Endothelial cell of umbilical vein (primary cell): ENCODE measurements around the gene CEACAM1. TPM values are rescaled to one million over a fixed set of nuclear protein-coding genes. Genes with fewer than 3 reads are reported as not detected.

ENCODE experiments used
- BruUV-seq: library from RNA; stranded (reverse); fragments of 400-500 nt; replicated peaks from 2 replicates; lab custom pipeline; 2021; lab: Mats Ljungman, UMichigan
- CTCF ChIA-PET: fragments of 300-600, 350-600 bp; sonication (Branson Sonifier 250); formaldehyde crosslinking; loops from one replicate; lab custom pipeline; 2021; ENCODE audit warnings: antibody characterized with exemption, inconsistent platforms; lab: Charles Lee
- POLR2A ChIA-PET: fragments of 300-600, 350-600 bp; sonication (Branson Sonifier 250); formaldehyde crosslinking; loops from one replicate; lab custom pipeline; 2021; ENCODE audit warnings: antibody characterized with exemption, inconsistent platforms; lab: Charles Lee
- DNase-seq: peaks from one replicate; pipeline ENCODE4 v3.0.0-alpha.2; 2011; ENCODE audit warnings: low read depth, low spot score
- FAIRE-seq: peaks from 2 replicates; lab custom pipeline; 2011; peaks lifted over from hg19 to GRCh38; lab: Jason Lieb, UNC
- H2AFZ ChIP-seq: 2 replicates; pipeline ENCODE4 v1.6.0; 2012; ENCODE audit warnings: low read depth, low read length, control low read depth, inconsistent platforms
- H3K27ac ChIP-seq: 2 replicates; pipeline ENCODE4 v1.5.1; 2011; ENCODE audit warnings: low read depth, mild to moderate bottlenecking, control low read depth, low read length, moderate library complexity; ENCODE audit not compliant: insufficient read depth
- H3K27me3 ChIP-seq, 2 experiments: 2 replicates each; pipeline versions ENCODE4 v1.6.0 to v1.6.1; 2011; ENCODE audit warnings: low read length in 2 of 2, mixed read lengths in 1 of 2; ENCODE audit not compliant: control insufficient read depth in 2 of 2, insufficient read depth in 2 of 2
- H3K36me3 ChIP-seq, 2 experiments: 2 replicates in 1 of 2; 3 replicates in 1 of 2; pipeline ENCODE4 v1.5.1; 2011; ENCODE audit warnings: low read length in 2 of 2, mild to moderate bottlenecking in 1 of 2, moderate library complexity in 1 of 2; ENCODE audit not compliant: control insufficient read depth in 2 of 2, insufficient read depth in 2 of 2; ENCODE audit errors: extremely low read depth in 1 of 2
- H3K4me1 ChIP-seq: 3 replicates; pipeline ENCODE4 v1.5.1; 2011; ENCODE audit warnings: mild to moderate bottlenecking, low read length; ENCODE audit not compliant: control insufficient read depth, insufficient read depth; ENCODE audit errors: extremely low read depth
- H3K4me2 ChIP-seq: 2 replicates; pipeline ENCODE4 v1.6.1; 2011; ENCODE audit warnings: low read length, control low read depth, mixed read lengths; ENCODE audit not compliant: insufficient read depth
- H3K4me3 ChIP-seq, 3 experiments: fragments of 200-600 bp in 1 of 3; sonication (generic), shearing (Covaris generic) in 1 of 3; replicated peaks in 1 of 3; 2 replicates each; pipeline ENCODE4 v1.5.1; 2011 to 2016; ENCODE audit warnings: control low read depth in 3 of 3, low read length in 3 of 3, mild to moderate bottlenecking in 2 of 3, inconsistent platforms in 1 of 3, low read depth in 1 of 3, moderate library complexity in 1 of 3; ENCODE audit not compliant: insufficient read depth in 1 of 3
- H3K79me2 ChIP-seq: 2 replicates; pipeline ENCODE4 v1.6.0; 2012; ENCODE audit warnings: low read length, inconsistent platforms; ENCODE audit not compliant: control insufficient read depth, insufficient read depth
- H3K9ac ChIP-seq: replicated peaks from 2 replicates; pipeline ENCODE3; 2011; ENCODE audit warnings: low read length, control low read depth; ENCODE audit not compliant: insufficient read depth; ENCODE audit errors: extremely low read depth
- H3K9me1 ChIP-seq: replicated peaks from 3 replicates; pipeline ENCODE4 v1.6.0; 2011; ENCODE audit warnings: mild to moderate bottlenecking, low read length; ENCODE audit not compliant: control insufficient read depth, insufficient read depth; ENCODE audit errors: extremely low read depth
- H3K9me3 ChIP-seq: replicated peaks from 2 replicates; pipeline ENCODE4 v1.5.1; 2012; ENCODE audit warnings: low read length, inconsistent platforms; ENCODE audit not compliant: control insufficient read depth, insufficient read depth
- H4K20me1 ChIP-seq: replicated peaks from 2 replicates; pipeline ENCODE3; 2011; ENCODE audit warnings: mild to moderate bottlenecking, low read length; ENCODE audit not compliant: control insufficient read depth, insufficient read depth; ENCODE audit errors: extremely low read depth
- CTCF ChIP-seq, 2 donors: IDR thresholded peaks; 1 replicate in 1 of 2; 2 replicates in 1 of 2; pipeline ENCODE4 v1.5.1; 2011; ENCODE audit warnings: low read length in 2 of 2, mild to moderate bottlenecking in 2 of 2, moderate library complexity in 2 of 2, control low read depth in 1 of 2, inconsistent platforms in 1 of 2, low read depth in 1 of 2; ENCODE audit not compliant: insufficient read depth in 1 of 2; ENCODE audit errors: extremely low read depth in 1 of 2
- EZH2 ChIP-seq: IDR thresholded peaks from 2 replicates; pipeline ENCODE4 v1.6.1; 2012; ENCODE audit warnings: borderline replicate concordance, low read depth, mild to moderate bottlenecking, moderate library complexity, low read length, inconsistent platforms; ENCODE audit not compliant: severe bottlenecking
- FOS ChIP-seq: IDR thresholded peaks from 2 replicates; pipeline ENCODE4 v1.6.1; 2011; ENCODE audit warnings: mild to moderate bottlenecking, low read length, moderate library complexity, borderline replicate concordance; ENCODE audit not compliant: insufficient read depth
- GATA2 ChIP-seq: IDR thresholded peaks from 2 replicates; pipeline ENCODE4 v1.7.0; 2011; ENCODE audit warnings: low read depth, mild to moderate bottlenecking, moderate library complexity, mixed read lengths, low read length; ENCODE audit not compliant: insufficient read length, insufficient read depth
- JUN ChIP-seq: IDR thresholded peaks from 2 replicates; pipeline ENCODE4 v1.6.1; 2011; ENCODE audit warnings: borderline replicate concordance, low read depth; ENCODE audit not compliant: insufficient read length, insufficient read depth
- MAX ChIP-seq: IDR thresholded peaks from 2 replicates; pipeline ENCODE4 v1.6.1; 2011; ENCODE audit not compliant: insufficient read depth, insufficient read length
- MYC ChIP-seq: IDR thresholded peaks from one replicate; pipeline ENCODE4 v1.6.1; 2011; ENCODE audit warnings: mild to moderate bottlenecking, low read depth, low read length
- POLR2A ChIP-seq: IDR thresholded peaks from 2 replicates; pipeline ENCODE4 v1.6.1; 2012; ENCODE audit warnings: low read depth, mild to moderate bottlenecking, control low read depth, low read length
- POLR2AphosphoS5 ChIP-seq: IDR thresholded peaks from 2 replicates; pipeline ENCODE4 v1.6.1; 2012; ENCODE audit warnings: low read depth, mild to moderate bottlenecking, control low read depth, low read length, moderate library complexity; ENCODE audit not compliant: insufficient read depth
- dilution Hi-C: fragments of 300-500 bp; cut with MboI; formaldehyde crosslinking; loops from one replicate; pipeline ENCODE4 v1.15.0; 2019; ENCODE audit warnings: low sequenced_read_pairs; ENCODE audit not compliant: extremely low pct_ligation_motif_present
- intact Hi-C: fragments of 100-400 bp; cut with micrococcal nuclease; formaldehyde crosslinking; loops from one replicate; pipeline ENCODE4 v1.10.0; 2022
- polyA plus RNA-seq, 4 experiments: library from polyadenylated mRNA; depleted of rRNA in 3 of 4; stranded (reverse) in 3 of 4; unstranded in 1 of 4; fragments of >200 nt; gene quantifications; 2 replicates each; pipeline versions ENCODE4 v1.2.1 to v1.2.3, GENCODE V29; 2011 to 2012; ENCODE audit warnings: missing spikeins in 1 of 4
- total RNA-seq: library from RNA; stranded (reverse); gene quantifications from 2 replicates; pipeline ENCODE4 v1.2.3, GENCODE V29; 2021

Gene CEACAM1
- total and polyA plus RNA-seq, 2 donors (not counting 3 experiments of a cell fraction or from before 2014, with no cell fraction given): 3.5 to 3.6 TPM

- Histone ChIP-seq H3K27me3 (no peaks in the 10 kb centered on the region), H3K4me2 (no peak overlapping the region), H4K20me1 (no peaks in the 10 kb centered on the region), H3K27ac (no peak overlapping the region), H3K9me3 (no peaks in the 10 kb centered on the region), H2AFZ (no peak overlapping the region), H3K9me1 (no peaks in the 10 kb centered on the region), H3K4me3 (no peak overlapping the region), H3K36me3 (no peaks in the 10 kb centered on the region), H3K4me1 (no peaks in the 10 kb centered on the region), H3K79me2 (no peaks in the 10 kb centered on the region), H3K9ac (no peak overlapping the region)
- dilution Hi-C loops (no loop called here), intact Hi-C loops (no loop called here)
- no TSS peak for BruUV-seq
- CTCF ChIA-PET: no interaction called here
- no peak for DNase-seq
- no peak for TF ChIP-seq EZH2
- TF ChIP-seq FOS: no peak
- TF ChIP-seq MAX: no peak
- no peak for TF ChIP-seq JUN
- no peak for TF ChIP-seq GATA2
- no peak for TF ChIP-seq MYC
- TF ChIP-seq POLR2AphosphoS5: no peak
- TF ChIP-seq CTCF (IDR thresholded peaks at IDR 0.05; ENCODE audit: extremely low read depth in 1 of 2, insufficient read depth in 1 of 2, low read depth in 1 of 2, low read length in 2 of 2): no peak
- no peak for TF ChIP-seq POLR2A
- POLR2A ChIA-PET: no interaction called here
- FAIRE-seq: no peak
Observed at GRCh38 chr19:42568006-42568405, 39.7 kb upstream of the CEACAM1 start.
